Activated CD4-positive, alpha-beta T cell treated with anti-CD3 and anti-CD28 coated beads for 36 hours (primary cell): ENCODE results near the gene CACNA1C. TPM values are rescaled to one million over a fixed set of nuclear protein-coding genes. Genes with fewer than 3 reads are reported as not detected.
"Not testable (repeated sequence)": the region's sequence is repeated elsewhere in the genome, so short reads cannot be mapped to it uniquely, and the experiment has no call there.

ENCODE experiments used
- ATAC-seq: fragments of 200-7000 bp; cut with Tn5 transposase; one replicate; pipeline ENCODE4 v1.10.0; 2021; ENCODE audit warnings: mild to moderate bottlenecking, moderate library complexity
- CTCF ChIA-PET: fragments of 350-600 bp; sonication (Branson Sonifier 250); formaldehyde crosslinking; loops from one replicate; lab custom pipeline; 2021; ENCODE audit warnings: antibody characterized with exemption; lab: Charles Lee
- POLR2A ChIA-PET: fragments of 350-600 bp; sonication (Branson Sonifier 250); formaldehyde crosslinking; loops from one replicate; lab custom pipeline; 2021; ENCODE audit warnings: antibody characterized with exemption, inconsistent platforms; lab: Charles Lee
- DNase-seq: peaks from one replicate; pipeline ENCODE4 v3.0.0-alpha.2; 2020
- H3K27ac Mint-ChIP-seq: one replicate; pipeline ENCODE4 v1.8.0; 2021; ENCODE audit warnings: mixed read lengths
- H3K27me3 Mint-ChIP-seq: one replicate; pipeline ENCODE4 v1.8.0; 2021; ENCODE audit warnings: mixed read lengths
- H3K36me3 Mint-ChIP-seq: one replicate; pipeline ENCODE4 v1.8.0; 2021; ENCODE audit warnings: low read depth, mixed read lengths
- H3K4me1 Mint-ChIP-seq: one replicate; pipeline ENCODE4 v1.8.0; 2021; ENCODE audit warnings: mixed read lengths
- H3K4me3 Mint-ChIP-seq: one replicate; pipeline ENCODE4 v1.8.0; 2021; ENCODE audit warnings: mild to moderate bottlenecking, moderate library complexity, mixed read lengths
- H3K9me3 Mint-ChIP-seq: one replicate; pipeline ENCODE4 v1.8.0; 2021; ENCODE audit warnings: low read depth, mixed read lengths
- intact Hi-C, 2 experiments: fragments of 100-400 bp; cut with DNase I in 1 of 2; cut with micrococcal nuclease in 1 of 2; formaldehyde crosslinking; loops; one replicate each; pipeline versions ENCODE4 v1.14.2 to v1.15.1; 2022 to 2024; cut with DNase I, micrococcal nuclease
- total RNA-seq, 2 experiments: library from RNA; stranded (reverse); gene quantifications; one replicate each; pipeline ENCODE4 v1.2.3, GENCODE V29; 2021

CACNA1C gene
- total RNA-seq, 2 experiments from 2014 or later, result 0.11 TPM

DNA sequence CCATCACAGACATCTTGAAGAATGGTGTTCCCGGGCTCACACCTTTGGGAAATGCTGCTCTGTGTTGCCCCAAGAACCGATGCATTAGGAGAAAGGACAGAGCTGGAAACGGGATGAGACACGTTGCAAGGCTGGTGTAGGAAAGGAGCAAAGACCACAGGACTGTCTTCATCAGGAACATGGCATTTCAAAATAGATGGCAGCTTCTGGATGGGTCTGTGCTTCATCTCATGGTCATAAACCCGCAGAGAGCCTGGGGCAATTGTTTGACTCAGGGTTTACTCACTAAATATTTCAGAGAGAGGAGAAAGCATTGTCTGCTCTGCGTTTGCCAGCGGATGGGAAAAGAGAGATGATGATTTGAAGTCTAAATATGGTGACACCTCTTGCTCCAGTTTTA lies 76.3 kb downstream of the CACNA1C start:
- H3K4me3 Mint-ChIP-seq, result no peak overlapping the region
- ATAC-seq, result no peak
- H3K27ac Mint-ChIP-seq, result no peak overlapping the region
- H3K36me3 Mint-ChIP-seq, result no peaks in the 10 kb centered on the region
- no peaks in the 10 kb centered on the region for H3K9me3 Mint-ChIP-seq
- intact Hi-C loops, result no loop called here
- DNase-seq, result no peak
- no peaks in the 10 kb centered on the region for H3K27me3 Mint-ChIP-seq
- ChIA-PET CTCF (no interaction called here), POLR2A (no interaction called here)
- no peaks in the 10 kb centered on the region for H3K4me1 Mint-ChIP-seq

DNA sequence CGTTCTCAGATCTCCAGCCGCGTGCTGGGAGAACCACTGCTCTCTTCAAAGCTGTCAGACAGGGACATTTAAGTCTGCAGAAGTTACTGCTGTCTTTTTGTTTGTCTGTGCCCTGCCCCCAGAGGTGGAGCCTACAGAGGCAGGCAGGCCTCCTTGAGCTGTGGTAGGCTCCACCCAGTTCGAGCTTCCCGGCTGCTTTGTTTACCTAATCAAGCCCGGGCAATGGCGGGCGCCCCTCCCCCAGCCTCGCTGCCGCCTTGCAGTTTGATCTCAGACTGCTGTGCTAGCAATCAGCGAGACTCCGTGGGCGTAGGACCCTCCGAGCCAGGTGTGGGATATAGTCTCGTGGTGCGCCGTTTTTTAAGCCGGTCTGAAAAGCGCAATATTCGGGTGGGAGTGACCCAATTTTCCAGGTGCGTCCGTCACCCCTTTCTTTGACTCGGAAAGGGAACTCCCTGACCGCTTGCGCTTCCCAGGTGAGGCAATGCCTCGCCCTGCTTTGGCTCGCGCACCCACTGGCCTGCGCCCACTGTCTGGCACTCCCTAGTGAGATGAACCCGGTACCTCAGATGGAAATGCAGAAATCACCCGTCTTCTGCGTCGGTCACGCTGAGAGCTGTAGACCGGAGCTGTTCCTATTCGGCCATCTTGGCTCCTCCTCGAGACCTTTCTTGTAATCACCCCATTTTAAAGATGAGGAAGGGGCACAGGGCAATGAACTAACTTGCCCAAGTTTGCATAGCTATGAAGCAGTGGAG lies 83.1 kb downstream of the CACNA1C start:
- ATAC-seq, H3K4me1 Mint-ChIP-seq, DNase-seq, CTCF ChIA-PET, POLR2A ChIA-PET, H3K36me3 Mint-ChIP-seq, intact Hi-C loops, H3K27ac Mint-ChIP-seq, H3K27me3 Mint-ChIP-seq, H3K9me3 Mint-ChIP-seq, H3K4me3 Mint-ChIP-seq: not testable (repeated sequence)

DNA sequence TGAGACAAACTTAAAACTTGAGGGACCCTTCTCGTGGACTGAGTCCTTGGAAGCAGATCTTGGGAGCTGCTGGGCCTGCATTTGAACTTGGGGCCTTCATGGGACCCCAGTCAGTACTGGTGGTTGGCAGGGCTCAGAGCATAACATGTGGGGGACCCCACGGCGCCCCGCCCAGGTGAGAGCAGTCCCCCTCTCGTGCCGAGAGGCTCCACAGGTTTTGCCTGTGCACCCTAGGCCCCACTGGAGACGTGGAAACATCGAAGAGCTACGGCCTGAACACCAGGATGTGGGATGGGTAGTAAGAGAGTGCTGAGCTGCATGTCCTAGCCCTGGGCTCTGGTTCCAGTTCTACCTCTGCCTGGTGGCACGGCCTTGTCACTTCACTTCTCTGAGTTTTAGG lies 84.1 kb downstream of the CACNA1C start:
- Mint-ChIP-seq H3K9me3 (no peaks in the 10 kb centered on the region), H3K27ac (no peak overlapping the region), H3K36me3 (no peaks in the 10 kb centered on the region), H3K27me3 (no peaks in the 10 kb centered on the region), H3K4me3 (no peak overlapping the region), H3K4me1 (no peaks in the 10 kb centered on the region)
- intact Hi-C loops, result no loop called here
- ATAC-seq (no peak), DNase-seq (no peak)
- POLR2A ChIA-PET, result no interaction called here
- CTCF ChIA-PET, result no interaction called here

DNA sequence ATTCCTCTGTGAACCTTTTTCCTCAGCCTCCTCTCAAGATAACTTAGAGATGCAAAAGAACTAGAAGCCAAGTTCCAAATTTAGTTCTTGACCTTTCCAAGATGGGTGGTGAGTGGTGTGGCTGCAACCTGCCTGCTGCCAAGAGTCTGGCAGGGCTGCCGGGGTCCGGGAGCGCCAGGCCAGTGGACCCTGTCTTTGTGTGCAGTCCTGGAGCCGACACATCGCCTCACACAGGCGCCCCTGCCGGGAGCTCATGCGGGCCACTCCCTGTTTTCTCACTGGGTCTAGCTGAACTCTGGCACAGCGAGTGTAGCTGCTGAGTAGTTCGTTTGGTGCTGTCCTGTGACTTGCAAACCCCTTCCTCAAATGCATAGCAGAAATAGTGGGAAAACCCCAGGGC lies 84.9 kb downstream of the CACNA1C start:
- no peaks in the 10 kb centered on the region for H3K4me1 Mint-ChIP-seq
- DNase-seq (no peak), ATAC-seq (no peak)
- no peaks in the 10 kb centered on the region for H3K36me3 Mint-ChIP-seq
- H3K27me3 Mint-ChIP-seq, result no peaks in the 10 kb centered on the region
- intact Hi-C loops, result no loop called here
- H3K4me3 Mint-ChIP-seq, result no peak overlapping the region
- no peak overlapping the region for H3K27ac Mint-ChIP-seq
- no peaks in the 10 kb centered on the region for H3K9me3 Mint-ChIP-seq
- POLR2A ChIA-PET, result no interaction called here
- CTCF ChIA-PET, result no interaction called here

DNA sequence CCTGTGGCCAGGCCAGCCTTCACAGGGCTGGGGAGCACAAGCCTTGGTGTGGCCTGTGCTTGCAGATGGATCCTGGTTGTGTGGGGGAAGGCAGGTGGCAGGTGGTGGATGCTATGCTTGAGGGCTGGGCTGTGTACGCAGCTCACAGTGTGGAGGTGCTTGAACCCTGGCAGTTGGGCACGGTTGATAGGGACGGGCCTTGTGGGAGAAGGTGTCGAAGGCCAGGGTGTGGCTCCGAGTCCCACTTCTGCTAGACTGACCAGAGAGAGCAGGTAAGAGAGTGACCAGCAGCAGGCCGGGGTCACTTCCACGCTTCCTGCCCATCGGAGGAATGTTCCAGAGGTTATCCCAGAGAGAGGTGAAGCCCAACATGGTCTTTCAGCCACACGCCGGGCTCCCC lies 85.5 kb downstream of the CACNA1C start:
- no peaks in the 10 kb centered on the region for H3K36me3 Mint-ChIP-seq
- DNase-seq (no peak), ATAC-seq (no peak)
- H3K27ac Mint-ChIP-seq, result no peak overlapping the region
- no peak overlapping the region for H3K4me3 Mint-ChIP-seq
- no peaks in the 10 kb centered on the region for H3K9me3 Mint-ChIP-seq
- intact Hi-C loops, result no loop called here
- no peaks in the 10 kb centered on the region for H3K27me3 Mint-ChIP-seq
- ChIA-PET CTCF (no interaction called here), POLR2A (no interaction called here)
- H3K4me1 Mint-ChIP-seq, result no peaks in the 10 kb centered on the region

DNA sequence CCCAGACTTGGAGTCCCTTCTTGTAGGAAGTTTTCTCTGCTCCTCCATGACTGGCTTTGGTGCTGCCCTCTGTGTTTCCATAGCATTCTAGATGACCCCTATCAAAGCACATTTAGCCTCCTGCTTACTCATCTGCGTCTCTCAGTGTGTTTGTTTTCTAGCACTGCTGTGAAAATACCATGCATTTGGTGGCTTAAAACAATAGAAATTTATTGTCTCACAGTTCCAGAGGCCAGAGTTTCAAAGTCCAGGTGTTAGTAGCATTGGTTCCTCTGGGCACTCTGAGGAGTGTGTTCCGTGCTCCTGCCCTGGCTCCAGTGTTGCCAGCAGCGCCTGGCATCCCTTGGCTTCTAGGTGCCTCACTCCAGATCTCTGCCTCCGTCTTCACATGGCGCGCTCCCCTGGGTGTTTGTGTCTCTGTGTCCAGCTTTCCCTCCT lies 86.1 kb downstream of the CACNA1C start:
- Mint-ChIP-seq H3K27me3 (no peaks in the 10 kb centered on the region), H3K4me3 (no peak overlapping the region), H3K36me3 (no peaks in the 10 kb centered on the region), H3K9me3 (no peaks in the 10 kb centered on the region), H3K27ac (no peak overlapping the region), H3K4me1 (no peaks in the 10 kb centered on the region)
- CTCF ChIA-PET, result no interaction called here
- POLR2A ChIA-PET, result no interaction called here
- DNase-seq, result no peak
- no peak for ATAC-seq
- intact Hi-C loops, result no loop called here

DNA sequence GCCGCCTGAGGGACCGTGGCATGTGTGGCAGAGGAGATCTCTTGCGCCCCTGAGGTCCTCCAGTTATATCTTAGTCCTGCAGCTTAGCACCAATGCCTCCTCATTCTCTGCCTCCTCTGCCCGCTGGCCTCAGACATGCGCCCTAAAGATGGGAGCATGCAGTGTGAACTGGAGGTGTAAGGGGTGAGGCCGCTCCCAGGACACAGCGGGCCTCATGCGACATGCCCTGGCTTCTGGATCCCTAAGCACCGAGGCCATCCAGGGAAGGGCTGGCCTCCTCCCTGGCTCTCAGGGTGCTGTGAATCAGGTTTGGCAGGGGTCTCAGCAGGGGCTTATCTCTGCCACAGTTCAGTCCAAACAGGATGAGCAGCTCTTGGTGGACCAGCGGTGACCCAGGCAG lies 86.9 kb downstream of the CACNA1C start:
- no peaks in the 10 kb centered on the region for H3K36me3 Mint-ChIP-seq
- ATAC-seq (no peak), DNase-seq (no peak)
- no peak overlapping the region for H3K27ac Mint-ChIP-seq
- H3K4me1 Mint-ChIP-seq, result no peaks in the 10 kb centered on the region
- no peak overlapping the region for H3K4me3 Mint-ChIP-seq
- CTCF ChIA-PET, result no interaction called here
- POLR2A ChIA-PET, result no interaction called here
- intact Hi-C loops, result no loop called here
- no peaks in the 10 kb centered on the region for H3K27me3 Mint-ChIP-seq
- no peaks in the 10 kb centered on the region for H3K9me3 Mint-ChIP-seq

DNA sequence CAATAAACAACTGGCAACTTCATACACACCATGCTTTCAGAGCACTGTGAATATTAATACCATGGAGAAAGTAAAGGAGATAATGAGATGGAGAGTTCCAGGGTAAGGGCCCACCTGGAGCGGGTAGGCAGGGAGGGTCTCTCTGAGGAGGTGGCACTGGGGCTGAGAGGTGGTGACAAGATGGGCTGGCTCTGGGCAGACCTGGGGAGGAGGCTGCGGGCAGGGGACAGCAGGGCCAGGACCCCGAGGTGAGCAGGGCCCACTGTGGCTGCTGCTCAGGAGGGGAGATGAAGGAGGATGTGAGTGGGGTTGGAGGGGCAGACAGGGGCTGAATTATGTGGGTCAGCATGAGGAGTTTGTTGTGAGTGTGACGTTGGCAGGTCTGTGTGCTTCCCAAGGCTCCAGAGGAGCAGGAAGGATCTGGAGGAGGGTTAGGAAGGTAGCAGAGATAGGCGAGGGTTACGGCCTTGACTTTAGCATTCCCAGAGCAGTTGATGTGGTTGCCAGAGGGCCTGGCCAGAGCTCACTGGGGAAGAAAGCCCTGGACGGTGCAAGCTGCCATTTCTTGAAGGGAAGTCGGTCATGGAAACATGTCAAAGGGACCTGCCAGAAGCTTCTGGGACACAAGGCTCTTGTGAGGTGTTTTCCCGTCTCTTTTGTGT lies 88.2 kb downstream of the CACNA1C start:
- H3K4me1 Mint-ChIP-seq, result no peaks in the 10 kb centered on the region
- intact Hi-C loops, result no loop called here
- DNase-seq, result no peak
- peaks cover 1% of the 10 kb centered on the region for H3K27me3 Mint-ChIP-seq
- no peak overlapping the region for H3K27ac Mint-ChIP-seq
- H3K4me3 Mint-ChIP-seq, result no peak overlapping the region
- ChIA-PET CTCF (no interaction called here), POLR2A (no interaction called here)
- no peaks in the 10 kb centered on the region for H3K9me3 Mint-ChIP-seq
- ATAC-seq, result no peak
- H3K36me3 Mint-ChIP-seq, result no peaks in the 10 kb centered on the region

DNA sequence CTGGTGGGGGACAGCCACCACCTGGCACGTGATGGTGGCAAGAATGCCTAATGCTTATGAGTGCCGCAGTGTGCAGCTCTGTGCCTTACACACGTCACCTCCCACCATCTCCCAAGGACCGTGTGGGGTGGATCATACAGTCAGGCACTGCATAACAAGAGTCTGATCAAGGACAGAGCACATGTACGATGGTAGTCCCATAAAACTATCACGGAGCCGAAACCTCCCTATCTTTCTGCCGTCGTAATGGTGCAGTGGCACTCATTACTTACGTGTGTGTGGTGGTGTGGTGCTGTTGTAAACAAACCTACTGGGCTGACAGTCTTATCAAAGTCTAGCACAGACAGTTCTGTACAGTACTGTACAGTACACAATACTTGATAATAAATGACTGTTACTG lies 89.3 kb downstream of the CACNA1C start:
- DNase-seq, result no peak
- no peak overlapping the region for H3K27ac Mint-ChIP-seq
- H3K4me3 Mint-ChIP-seq, result no peak overlapping the region
- ChIA-PET POLR2A (no interaction called here), CTCF (interaction anchor here (0.6 kb wide), 1 partner anchor 453 kb away, joined by 4 read pairs; no protein-coding TSS in a partner anchor)
- peaks cover 5% of the 10 kb centered on the region for H3K27me3 Mint-ChIP-seq
- H3K9me3 Mint-ChIP-seq, result no peaks in the 10 kb centered on the region
- intact Hi-C loops, result no loop called here
- ATAC-seq, result no peak
- H3K36me3 Mint-ChIP-seq, result no peaks in the 10 kb centered on the region
- H3K4me1 Mint-ChIP-seq, result no peaks in the 10 kb centered on the region

DNA sequence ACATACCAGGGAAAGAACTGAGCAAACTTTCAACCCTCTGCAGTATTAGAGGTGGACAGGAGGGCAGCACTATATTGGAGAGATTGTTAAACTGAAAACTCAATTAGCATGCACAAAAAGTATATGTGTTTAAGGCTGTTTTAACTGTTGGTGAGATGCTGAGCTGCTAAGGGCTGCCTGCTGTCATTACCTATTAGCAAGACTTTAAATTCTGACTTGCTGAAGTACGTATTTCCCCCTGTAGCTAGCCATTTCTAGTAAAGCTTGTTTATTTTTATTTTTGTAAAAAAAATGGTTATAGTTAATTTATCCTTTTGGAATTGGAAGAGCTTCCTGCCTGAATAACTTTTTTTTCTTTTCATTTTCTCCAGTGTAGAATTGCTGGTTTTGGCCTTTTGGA lies 92.2 kb downstream of the CACNA1C start:
- ATAC-seq (no peak), DNase-seq (no peak)
- Mint-ChIP-seq H3K4me3 (no peak overlapping the region), H3K36me3 (no peaks in the 10 kb centered on the region), H3K27ac (no peak overlapping the region), H3K27me3 (peaks cover 22% of the 10 kb centered on the region), H3K9me3 (no peaks in the 10 kb centered on the region), H3K4me1 (no peaks in the 10 kb centered on the region)
- intact Hi-C loops, result no loop called here
- ChIA-PET CTCF (interaction anchor here (0.9 kb wide), 1 partner anchor 19 kb away, joined by 4 read pairs; no protein-coding TSS in a partner anchor), POLR2A (no interaction called here)

DNA sequence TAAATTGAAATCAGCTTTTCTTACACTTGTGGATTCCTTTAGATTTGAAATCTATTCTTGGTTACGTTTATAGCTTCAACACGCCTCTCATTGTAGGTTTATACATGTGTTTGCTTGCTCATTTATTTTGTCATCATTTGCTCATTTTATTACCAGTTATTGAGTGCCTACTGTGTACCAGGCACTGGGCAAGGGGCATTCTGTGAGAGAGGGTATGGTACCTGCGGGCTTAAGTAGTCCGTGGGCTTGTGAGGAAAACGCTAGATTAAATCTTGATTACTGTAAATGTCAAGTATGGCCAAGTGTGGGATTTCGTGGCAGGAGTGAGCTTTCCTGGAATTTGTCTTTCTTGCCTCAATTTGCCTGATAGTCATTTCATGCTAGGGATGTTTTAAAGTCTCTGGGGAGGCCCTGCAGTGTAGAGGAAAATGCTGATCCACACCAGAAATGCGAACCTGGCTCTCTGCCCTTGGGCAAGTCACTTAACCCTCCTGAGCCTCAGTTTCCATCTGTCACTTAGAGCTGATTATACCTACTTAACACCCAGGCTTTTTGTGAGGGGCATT lies 92.7 kb downstream of the CACNA1C start:
- Mint-ChIP-seq H3K4me3 (no peak overlapping the region), H3K9me3 (no peaks in the 10 kb centered on the region), H3K36me3 (no peaks in the 10 kb centered on the region), H3K27me3 (peaks cover 22% of the 10 kb centered on the region), H3K27ac (no peak overlapping the region), H3K4me1 (no peaks in the 10 kb centered on the region)
- DNase-seq (no peak), ATAC-seq (no peak)
- POLR2A ChIA-PET, result no interaction called here
- CTCF ChIA-PET, result interaction anchor here (0.9 kb wide), 1 partner anchor 19 kb away, joined by 4 read pairs; no protein-coding TSS in a partner anchor
- intact Hi-C loops, result no loop called here

DNA sequence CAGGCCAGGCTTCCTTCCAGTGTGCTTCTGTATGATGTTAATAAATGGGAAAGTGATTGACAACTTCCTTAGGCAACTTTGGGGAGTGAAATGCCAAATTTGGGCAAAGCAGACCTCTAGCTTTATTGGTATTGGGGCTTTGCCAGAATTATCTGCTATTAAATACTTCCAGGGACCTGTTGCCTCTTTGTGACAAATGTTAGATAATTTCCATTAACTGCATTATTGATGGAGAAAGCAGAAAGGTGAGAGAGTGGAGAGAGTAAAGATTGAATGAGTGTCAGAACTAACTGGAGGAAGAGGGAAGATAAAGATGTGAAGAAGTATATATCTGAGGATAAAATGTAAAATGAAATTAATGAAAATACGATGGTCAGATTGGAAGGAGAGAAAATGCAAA lies 94.5 kb downstream of the CACNA1C start:
- ChIA-PET CTCF (interaction anchor here (0.5 kb wide), 1 partner anchor 462 kb away, joined by 4 read pairs; no protein-coding TSS in a partner anchor), POLR2A (no interaction called here)
- Mint-ChIP-seq H3K4me3 (no peak overlapping the region), H3K9me3 (no peaks in the 10 kb centered on the region), H3K36me3 (no peaks in the 10 kb centered on the region), H3K27ac (no peak overlapping the region), H3K4me1 (peaks cover 5% of the 10 kb centered on the region), H3K27me3 (peaks cover 24% of the 10 kb centered on the region)
- DNase-seq (no peak), ATAC-seq (no peak)
- intact Hi-C loops, result no loop called here
